ENCODE measurements around the gene CACNA2D1.

The CACNA2D1 gene

DNA sequence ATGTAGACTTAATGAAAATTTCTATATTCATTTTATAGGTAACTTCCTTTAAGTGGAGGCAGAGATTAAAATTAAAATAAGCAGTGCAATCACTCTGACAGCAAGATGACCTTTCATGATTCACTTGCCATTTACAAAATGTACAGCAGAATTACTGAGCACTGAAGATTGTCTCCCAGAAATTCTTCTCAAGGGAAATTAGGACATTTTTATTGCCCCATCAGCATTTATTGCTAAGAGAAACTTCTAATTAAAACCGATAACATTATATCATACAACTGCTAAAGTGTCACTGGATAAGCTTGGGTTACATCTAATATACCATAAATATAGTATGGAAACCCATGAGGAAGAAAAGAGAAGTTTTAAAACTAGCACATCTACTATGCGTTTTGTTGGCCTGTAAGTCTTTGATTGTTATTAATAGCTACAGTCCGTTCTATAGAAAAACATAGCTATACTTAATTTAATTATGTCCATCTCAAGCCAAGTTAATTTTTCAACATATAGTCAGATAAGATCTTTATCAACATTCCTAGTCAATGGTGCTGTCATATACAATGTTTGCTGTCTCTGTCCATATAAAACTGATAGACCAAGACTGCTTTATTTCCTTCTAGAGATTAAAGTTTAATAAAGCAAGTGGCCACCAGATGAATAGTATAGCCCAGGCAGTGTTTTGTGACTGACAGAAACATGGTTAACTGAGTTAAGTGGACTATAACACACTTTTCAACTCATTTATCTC, 456.7 kb downstream of the CACNA2D1 start:
- no peak for DNase-seq (ENCODE audit: low spot score)

DNA sequence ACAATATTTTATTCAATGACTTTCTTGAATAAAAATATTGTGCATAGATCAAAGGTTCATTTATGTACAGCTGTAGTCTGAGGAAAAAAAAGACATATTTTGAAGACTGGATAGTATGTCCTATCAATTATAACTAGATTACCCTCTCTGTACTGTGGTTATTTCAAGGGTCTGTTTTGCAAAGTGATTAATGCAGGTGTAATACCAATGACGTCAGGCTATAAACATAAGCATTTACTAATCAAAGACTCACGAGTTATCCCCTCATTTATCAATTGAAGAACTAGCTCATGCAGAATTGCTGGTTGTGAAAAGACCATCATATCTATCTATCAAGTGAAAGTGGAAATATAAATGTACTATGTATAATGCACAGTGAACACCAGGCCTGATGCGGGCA, 460.2 kb downstream of the CACNA2D1 start:
- no peak for DNase-seq (ENCODE audit: low spot score)

- DNase-seq (ENCODE audit: low spot score): no peak
These were observed 470.5 kb downstream of the CACNA2D1 start for GRCh38 chr7:81973117-81973516.

- DNase-seq (ENCODE audit: low spot score): no peak
These were observed 483.6 kb downstream of the CACNA2D1 start for GRCh38 chr7:81960026-81960425.

DNA sequence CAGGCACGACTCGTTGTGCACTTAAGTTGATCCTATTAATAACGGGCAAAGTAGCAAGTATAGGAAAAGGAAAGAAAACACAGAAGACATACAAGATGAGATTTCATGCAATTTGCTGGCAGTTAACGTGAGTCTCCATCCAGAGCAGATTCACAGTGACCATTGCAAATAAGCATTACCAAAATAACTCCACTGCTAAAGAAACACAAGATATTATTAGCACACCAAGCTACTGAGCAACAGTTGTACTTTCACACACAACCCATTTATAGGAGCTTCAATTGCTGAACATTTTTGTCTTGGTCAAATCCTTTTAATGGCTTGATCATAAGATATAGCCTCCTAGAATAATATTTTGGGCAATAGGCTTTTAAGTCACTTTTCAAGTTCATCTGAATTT, 486.1 kb downstream of the CACNA2D1 start:
- DNase-seq (ENCODE audit: low spot score): no peak

- peak; percentile 9 for DNase-seq (ENCODE audit: low spot score)
These were observed 487.1 kb downstream of the CACNA2D1 start for GRCh38 chr7:81956520-81956919.

DNA sequence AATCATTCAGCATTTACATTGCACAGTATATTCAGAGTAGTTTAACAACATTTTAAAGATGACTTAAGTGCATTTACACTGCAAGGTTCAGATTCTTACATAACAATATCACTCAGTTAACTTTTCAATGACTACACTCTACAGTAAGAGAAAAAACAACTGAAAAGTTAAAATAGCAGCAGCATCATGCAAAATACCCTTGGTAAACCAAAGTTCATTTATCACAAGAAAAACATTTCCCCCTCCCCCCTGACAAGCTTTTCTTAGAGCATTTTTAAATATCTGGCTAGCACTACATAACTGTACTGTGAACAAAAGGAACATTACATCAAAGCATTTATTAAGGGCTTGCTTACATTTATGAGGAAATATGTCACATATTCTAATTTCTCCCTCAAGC, 494.3 kb downstream of the CACNA2D1 start:
- DNase-seq (ENCODE audit: low spot score): no peak

- DNase-seq (ENCODE audit: low spot score): no peak
These were observed 499.5 kb downstream of the CACNA2D1 start for GRCh38 chr7:81944058-81944457.

DNA sequence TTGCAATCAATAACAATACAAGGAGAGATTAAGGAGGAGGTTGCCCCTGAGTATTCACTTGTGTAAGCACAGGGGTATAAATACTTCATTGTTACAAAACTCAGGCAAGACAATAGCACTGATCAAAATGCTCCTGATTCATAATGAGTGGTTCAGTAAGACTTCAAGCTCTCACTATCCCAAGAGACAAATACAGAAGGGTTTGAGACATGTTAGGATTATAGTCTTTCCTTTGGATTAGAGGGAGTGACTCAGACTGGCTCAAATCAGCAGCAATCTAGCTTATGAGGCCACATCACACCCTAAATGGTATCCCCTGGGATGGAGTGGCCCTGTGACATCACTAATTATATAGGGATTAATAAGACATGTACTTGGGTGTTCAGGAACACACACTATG, 506.5 kb downstream of the CACNA2D1 start:
- no peak for DNase-seq (ENCODE audit: low spot score)

DNA sequence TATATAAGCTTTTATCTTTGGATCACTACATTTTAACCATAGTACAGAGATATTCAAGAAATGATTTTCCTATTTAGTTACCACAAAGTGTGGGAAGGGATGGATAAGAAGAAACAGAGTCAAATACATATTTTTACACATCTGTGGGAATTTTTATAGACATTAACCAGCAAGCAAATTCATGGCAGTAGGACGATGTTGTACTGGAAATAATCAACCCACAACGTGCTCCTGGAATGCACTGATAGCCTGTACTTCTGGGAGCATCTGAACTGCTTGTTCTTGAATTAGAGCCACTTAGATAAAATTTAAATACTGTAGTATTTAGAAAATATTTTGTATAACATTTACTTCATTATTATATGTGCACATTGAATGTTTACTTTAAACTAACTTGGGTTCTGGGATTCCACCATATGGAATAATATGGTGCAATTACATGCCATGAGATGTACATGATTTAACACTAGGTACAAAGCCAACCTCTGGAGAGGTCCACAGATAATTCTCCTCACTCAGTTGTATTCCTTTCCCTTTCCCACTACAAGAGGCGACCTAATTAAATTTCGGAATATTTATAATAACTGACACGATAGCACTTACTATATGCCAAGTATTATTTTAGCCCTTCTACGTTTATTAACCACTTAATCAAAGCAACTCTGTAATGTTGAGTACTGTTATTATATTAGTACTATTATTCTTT, 508.8 kb downstream of the CACNA2D1 start:
- no peak for DNase-seq (ENCODE audit: low spot score)

GRCh38 chr7:81932936-81933335, 510.6 kb downstream of the CACNA2D1 start:
- no peak for DNase-seq (ENCODE audit: low spot score)

GRCh38 chr7:81929386-81929785, 514.2 kb downstream of the CACNA2D1 start:
- peak; percentile 16 for DNase-seq (ENCODE audit: low spot score)

DNA sequence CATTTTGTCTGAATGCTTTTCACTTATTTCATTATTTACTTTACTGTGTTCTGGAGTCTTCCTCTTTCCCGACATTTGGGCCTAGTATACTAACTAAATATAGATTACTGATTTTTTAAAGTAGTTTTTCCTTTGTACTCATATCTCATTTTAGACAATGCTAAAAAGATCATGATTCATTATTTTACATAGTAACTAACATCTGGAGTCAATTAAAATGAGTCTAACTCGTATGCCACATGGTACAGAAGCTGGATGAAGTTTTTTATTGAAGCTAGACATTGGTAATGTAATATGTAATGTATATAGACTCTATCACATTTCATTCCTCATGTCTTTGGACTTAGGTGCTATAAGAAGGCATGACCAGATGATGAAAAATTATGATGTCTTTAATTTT, 517.4 kb downstream of the CACNA2D1 start:
- no peak for DNase-seq (ENCODE audit: low spot score)

DNA sequence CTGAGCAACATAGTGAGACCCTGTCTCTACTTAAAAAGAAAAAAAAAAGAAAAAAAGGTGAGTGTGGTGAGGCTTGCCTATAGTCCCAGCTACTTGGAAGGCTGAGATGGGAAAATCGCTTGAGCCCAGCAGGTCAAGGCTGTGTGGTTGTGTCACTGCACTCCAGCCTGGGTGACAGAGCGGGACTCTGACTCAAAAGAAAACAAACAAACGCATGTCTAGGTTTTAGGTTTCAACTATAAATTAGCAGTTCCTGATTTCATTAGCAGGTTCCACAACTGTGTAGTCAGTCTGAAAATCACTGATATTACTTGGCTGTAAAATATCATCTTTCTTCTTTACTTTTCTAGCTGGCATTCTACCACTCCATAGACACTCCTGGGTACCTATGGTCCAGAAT, 518.0 kb downstream of the CACNA2D1 start:
- no peak for DNase-seq (ENCODE audit: low spot score)

DNA sequence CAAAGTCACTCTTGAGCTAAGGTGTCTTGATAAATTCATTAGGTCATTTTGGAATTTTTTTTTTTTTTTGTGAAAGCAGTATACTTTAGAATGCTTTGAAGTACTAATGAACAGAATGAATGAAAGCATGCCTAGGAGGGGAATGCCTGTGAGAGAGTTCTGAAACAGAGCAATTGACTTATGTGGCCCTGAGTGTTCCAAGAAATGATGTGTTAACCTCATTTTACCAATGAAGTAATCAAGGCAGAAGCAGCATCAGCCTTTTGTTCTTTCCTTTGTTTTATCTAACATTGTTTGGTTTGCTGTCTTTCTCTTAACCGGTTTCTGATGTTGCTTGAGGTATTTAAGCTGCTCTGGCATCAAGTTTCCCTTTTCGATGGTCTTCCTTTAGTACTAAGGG, 519.1 kb downstream of the CACNA2D1 start:
- no peak for DNase-seq (ENCODE audit: low spot score)

DNA sequence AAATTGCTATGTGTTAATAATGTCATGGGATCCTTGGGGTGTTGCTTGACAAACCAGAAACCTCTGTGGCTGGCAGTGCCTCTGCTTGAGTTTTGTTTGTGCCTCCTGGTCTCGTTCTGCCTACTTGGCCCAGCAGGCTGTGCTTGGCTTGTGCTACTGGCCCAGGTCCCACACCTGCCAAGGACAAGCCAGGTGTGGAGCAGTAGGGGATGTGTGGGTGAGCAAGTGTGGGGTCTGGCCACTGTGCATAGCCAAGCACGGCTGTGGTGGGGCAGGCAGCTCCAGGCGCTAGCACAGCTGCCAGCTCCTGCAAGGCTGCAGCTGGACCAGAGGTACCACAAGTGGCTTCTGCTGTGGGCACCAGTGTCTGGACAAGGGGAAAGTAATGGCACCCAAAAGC, 524.1 kb downstream of the CACNA2D1 start:
- DNase-seq (ENCODE audit: low spot score): no peak

- DNase-seq (ENCODE audit: low spot score): no peak
These were observed 535.4 kb downstream of the CACNA2D1 start for GRCh38 chr7:81908220-81908619.

GRCh38 chr7:81903115-81903514, 540.5 kb downstream of the CACNA2D1 start:
- no peak for DNase-seq (ENCODE audit: low spot score)

DNA sequence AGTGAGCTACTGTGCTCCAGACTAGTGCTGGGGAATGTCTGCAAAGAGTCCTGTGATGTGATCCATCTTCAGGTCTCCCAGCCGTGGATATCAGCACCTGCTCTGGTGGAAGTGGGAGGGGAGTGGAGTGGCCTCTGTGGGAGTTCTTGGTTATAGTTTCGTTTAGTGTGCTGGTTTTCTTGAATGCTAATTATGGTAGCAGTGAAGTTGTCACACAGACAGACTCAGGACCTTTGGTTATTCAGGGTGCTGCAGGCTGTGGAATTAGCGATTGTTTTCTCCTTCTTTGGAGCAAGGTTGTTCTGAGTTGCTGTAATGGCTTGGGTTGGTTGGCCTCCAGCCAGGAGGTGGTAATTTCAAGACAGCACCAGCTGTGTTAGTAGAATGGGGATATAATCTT, 541.0 kb downstream of the CACNA2D1 start:
- no peak for DNase-seq (ENCODE audit: low spot score)
